IMR-90 (cell line): ENCODE results near the gene THBS1. TPM values are rescaled to one million over a fixed set of nuclear protein-coding genes. Genes with fewer than 3 reads are reported as not detected.

Experiments
- ATAC-seq: fragments of 200-7000 bp; cut with Tn5 transposase; 2 replicates; pipeline ENCODE4 v1.9.1; 2020; ENCODE audit warnings: low read depth, mild to moderate bottlenecking, moderate library complexity
- BruUV-seq: library from RNA; stranded (reverse); fragments of 400-500 nt; replicated peaks from 2 replicates; lab custom pipeline; 2021; lab: Mats Ljungman, UMichigan
- CTCF ChIA-PET: fragments of 300-600 bp; formaldehyde crosslinking; extraction: SDS; loops from one replicate; lab custom pipeline; 2021; ENCODE audit warnings: antibody characterized with exemption; lab: Yijun Ruan, JAX
- POLR2A ChIA-PET: fragments of 300-600 bp; sonication (Branson Sonifier 250); formaldehyde crosslinking; loops from one replicate; lab custom pipeline; 2022; ENCODE audit warnings: antibody characterized with exemption; ENCODE audit not compliant: unreplicated experiment; lab: Charles Lee
- DNase-seq: peaks from one replicate; pipeline ENCODE4 v3.0.0; 2013
- H2AFZ ChIP-seq: replicated peaks from 2 replicates; pipeline ENCODE3; 2013; ENCODE audit warnings: low read length, mild to moderate bottlenecking; ENCODE audit not compliant: poor library complexity
- H2AK5ac ChIP-seq: 2 replicates; pipeline ENCODE4 v1.6.1; 2013; ENCODE audit warnings: low read depth, low read length, inconsistent platforms
- H2AK9ac ChIP-seq: replicated peaks from 2 replicates; pipeline ENCODE3; 2013; ENCODE audit warnings: mild to moderate bottlenecking, low read depth, low read length, moderate library complexity; ENCODE audit not compliant: poor library complexity
- H2BK120ac ChIP-seq: 2 replicates; pipeline ENCODE4 v1.6.1; 2013; ENCODE audit warnings: low read depth, low read length, inconsistent platforms
- H2BK15ac ChIP-seq: 3 replicates; pipeline ENCODE4 v1.6.1; 2013; ENCODE audit warnings: low read depth, low read length, inconsistent platforms
- H2BK20ac ChIP-seq: 2 replicates; pipeline ENCODE4 v1.6.1; 2013; ENCODE audit warnings: low read depth, mild to moderate bottlenecking, inconsistent platforms, low read length, moderate library complexity
- H2BK5ac ChIP-seq: 2 replicates; pipeline ENCODE4 v1.6.1; 2013; ENCODE audit warnings: mild to moderate bottlenecking, low read depth, low read length, inconsistent platforms; ENCODE audit not compliant: poor library complexity, severe bottlenecking
- H3K14ac ChIP-seq: replicated peaks from 2 replicates; pipeline ENCODE4 v1.6.1; 2013; ENCODE audit warnings: low read depth, low read length, inconsistent platforms
- H3K18ac ChIP-seq: 2 replicates; pipeline ENCODE4 v1.6.1; 2013; ENCODE audit warnings: low read depth, low read length, control low read depth
- H3K23ac ChIP-seq: 2 replicates; pipeline ENCODE4 v1.6.1; 2013; ENCODE audit warnings: low read depth, low read length, inconsistent platforms
- H3K27ac ChIP-seq: 2 replicates; pipeline ENCODE4 v1.5.1; 2013; ENCODE audit warnings: mild to moderate bottlenecking, control low read depth, low read length; ENCODE audit not compliant: insufficient read depth
- H3K27me3 ChIP-seq: 2 replicates; pipeline ENCODE4 v1.6.1; 2013; ENCODE audit warnings: low read length; ENCODE audit not compliant: control insufficient read depth, insufficient read depth
- H3K36me3 ChIP-seq: 2 replicates; pipeline ENCODE4 v1.6.1; 2013; ENCODE audit warnings: low read length, mixed read lengths; ENCODE audit not compliant: control insufficient read depth, insufficient read depth
- H3K4ac ChIP-seq: 2 replicates; pipeline ENCODE4 v1.6.1; 2013; ENCODE audit warnings: low read depth, low read length, inconsistent platforms
- H3K4me1 ChIP-seq: 2 replicates; pipeline ENCODE4 v1.6.1; 2013; ENCODE audit warnings: low read length, mixed read lengths; ENCODE audit not compliant: control insufficient read depth, insufficient read depth
- H3K4me2 ChIP-seq: 2 replicates; pipeline ENCODE4 v1.6.1; 2013; ENCODE audit warnings: low read depth, mild to moderate bottlenecking, control low read depth, low read length, moderate library complexity
- H3K4me3 ChIP-seq: 2 replicates; pipeline ENCODE4 v1.5.1; 2013; ENCODE audit warnings: low read depth, mild to moderate bottlenecking, control low read depth, low read length, moderate library complexity; ENCODE audit not compliant: insufficient read depth
- H3K56ac ChIP-seq: 2 replicates; pipeline ENCODE4 v1.6.1; 2013; ENCODE audit warnings: low read length, inconsistent platforms; ENCODE audit not compliant: insufficient read depth; ENCODE audit errors: extremely low read depth
- H3K79me1 ChIP-seq, 2 experiments: 2 replicates each; pipeline ENCODE4 v1.6.1; 2013; ENCODE audit warnings: low read length in 2 of 2, inconsistent platforms in 1 of 2, low read depth in 1 of 2
- H3K9ac ChIP-seq: 2 replicates; pipeline ENCODE4 v1.6.1; 2013; ENCODE audit warnings: low read depth, low read length, control low read depth
- H3K9me1 ChIP-seq: 2 replicates; pipeline ENCODE4 v1.6.1; 2013; ENCODE audit warnings: low read length, inconsistent platforms; ENCODE audit not compliant: insufficient read depth
- H3K9me3 ChIP-seq: 2 replicates; pipeline ENCODE4 v1.6.1; 2013; ENCODE audit warnings: low read length; ENCODE audit not compliant: control insufficient read depth, insufficient read depth
- H4K20me1 ChIP-seq: 2 replicates; pipeline ENCODE4 v1.6.1; 2013; ENCODE audit warnings: low read length, inconsistent platforms; ENCODE audit not compliant: insufficient read depth
- H4K5ac ChIP-seq: 2 replicates; pipeline ENCODE4 v1.6.1; 2013; ENCODE audit warnings: mild to moderate bottlenecking, low read depth, low read length, control low read depth
- H4K8ac ChIP-seq, 2 experiments: 2 replicates each; pipeline ENCODE4 v1.6.1; 2013; ENCODE audit warnings: low read depth in 2 of 2, low read length in 2 of 2, control low read depth in 1 of 2, inconsistent platforms in 1 of 2
- H4K91ac ChIP-seq: 2 replicates; pipeline ENCODE4 v1.6.1; 2013; ENCODE audit warnings: low read depth, low read length, inconsistent platforms; ENCODE audit not compliant: insufficient read depth
- BHLHE40 ChIP-seq: fragments of 150-350 bp; IDR thresholded peaks from 2 replicates; pipeline ENCODE4 v1.6.1; 2016; ENCODE audit warnings: mild to moderate bottlenecking, low read depth, low read length
- CEBPB ChIP-seq: IDR thresholded peaks from 2 replicates; pipeline ENCODE4 v1.6.1; 2012; ENCODE audit warnings: low read depth, low read length, improper control_type of control experiment
- ELK1 ChIP-seq: fragments of 150-350 bp; IDR thresholded peaks from 2 replicates; pipeline ENCODE4 v1.6.1; 2016; ENCODE audit warnings: low read depth, mild to moderate bottlenecking, low read length, moderate library complexity, borderline replicate concordance
- FOS ChIP-seq: fragments of 150-350 bp; IDR thresholded peaks from 2 replicates; pipeline ENCODE4 v1.6.1; 2016; ENCODE audit warnings: low read depth, low read length
- MAFK ChIP-seq: IDR thresholded peaks from 2 replicates; pipeline ENCODE4 v1.6.1; 2012; ENCODE audit warnings: low read depth, low read length, improper control_type of control experiment
- MXI1 ChIP-seq: IDR thresholded peaks from 2 replicates; pipeline ENCODE4 v1.6.1; 2012; ENCODE audit warnings: low read depth, mild to moderate bottlenecking, low read length, moderate library complexity, borderline replicate concordance
- NFE2L2 ChIP-seq: fragments of 150-350 bp; IDR thresholded peaks from 2 replicates; pipeline ENCODE4 v1.6.1; 2016; ENCODE audit warnings: low read depth, mild to moderate bottlenecking, low read length
- POLR2A ChIP-seq: IDR thresholded peaks from 2 replicates; pipeline ENCODE4 v1.6.1; 2012; ENCODE audit warnings: mild to moderate bottlenecking, low read depth, low read length
- RCOR1 ChIP-seq: IDR thresholded peaks from 2 replicates; pipeline ENCODE4 v1.6.1; 2012; ENCODE audit warnings: mild to moderate bottlenecking, low read length, improper control_type of control experiment; ENCODE audit not compliant: insufficient replicate concordance
- RFX5 ChIP-seq: IDR thresholded peaks from 2 replicates; pipeline ENCODE4 v1.8.0; 2012; ENCODE audit warnings: low read depth, mild to moderate bottlenecking, low read length, moderate library complexity
- USF2 ChIP-seq: fragments of 150-350 bp; IDR thresholded peaks from 2 replicates; pipeline ENCODE4 v1.6.1; 2017; ENCODE audit warnings: mild to moderate bottlenecking, antibody characterized with exemption, low read length, low read depth
- WGBS, 2 experiments: methylation state at CpG; one replicate each; pipeline versions ENCODE4 v1.1.5 to v1.1.7; 2013; ENCODE audit warnings: missing lambda C conversion rate in 2 of 2; ENCODE audit not compliant: insufficient read length in 1 of 2; ENCODE audit errors: extremely low coverage in 2 of 2; 5-methylcytosine and 5-hydroxymethylcytosine counted together
- dilution Hi-C: fragments of 300-500 bp; cut with HindIII; formaldehyde crosslinking; loops from one replicate; pipeline ENCODE4 v1.14.3; 2018; ENCODE audit warnings: low sequenced_read_pairs; ENCODE audit not compliant: unreplicated experiment
- in situ Hi-C: fragments of 300-500 bp; cut with MboI; formaldehyde crosslinking; loops from 3 replicates; pipeline ENCODE4 v1.14.3; 2019; ENCODE audit warnings: low sequenced_read_pairs, inconsistent platforms, mixed read lengths
- intact Hi-C: fragments of 100-400 bp; cut with micrococcal nuclease; formaldehyde crosslinking; loops from 2 replicates; pipeline ENCODE4 v1.10.0; 2022
- polyA plus RNA-seq, 3 experiments: library from polyadenylated mRNA; depleted of rRNA; stranded (reverse); fragments of >200 nt; gene quantifications; 2 replicates each; pipeline ENCODE4 v1.2.3, GENCODE V29; 2012; ENCODE audit warnings: low replicate concordance in 1 of 3
- total RNA-seq: library from RNA; depleted of rRNA; stranded (reverse); fragments of >200 nt; gene quantifications from 2 replicates; pipeline ENCODE4 v1.2.3, GENCODE V29; 2012
- TF ChIP-seq, protein P1 (sequence below): conservative IDR thresholded peaks from 2 replicates; pipeline ENCODE4 v1.5.1; 2012; ENCODE audit warnings: mild to moderate bottlenecking, low read depth, low read length, improper control_type of control experiment

Gene THBS1
- total and polyA plus RNA-seq, 2 of the 4 experiments (the other 2 are of a cell fraction): 1,562 to 4,071 TPM

DNA sequence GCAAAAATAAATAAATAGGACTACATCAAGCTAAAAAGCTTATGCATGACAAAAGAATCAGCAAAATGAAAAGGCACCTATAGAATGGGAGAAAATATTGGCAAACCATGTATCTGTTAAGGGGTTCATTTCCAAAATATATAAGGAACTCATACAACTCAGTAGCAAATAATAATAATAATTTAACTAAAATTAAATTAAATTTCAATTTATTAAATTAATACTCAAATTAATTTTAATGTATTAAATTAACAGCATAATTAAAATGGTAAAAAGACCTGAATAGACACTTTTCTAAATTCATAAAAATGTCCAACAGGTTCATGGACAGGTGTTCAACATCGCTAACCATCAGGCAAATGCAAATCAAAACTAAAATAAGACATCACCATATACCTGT lies 34.0 kb upstream of the THBS1 start:
- Histone ChIP-seq H3K4me3 (no peak overlapping the region), H2BK15ac (no peak overlapping the region), H3K79me1 (no peaks in the 10 kb centered on the region), H4K5ac (no peak overlapping the region), H3K9me3 (peaks cover 2% of the 10 kb centered on the region), H3K14ac (no peak overlapping the region), H3K9ac (no peak overlapping the region), H2AK9ac (no peak overlapping the region), H3K4ac (no peak overlapping the region), H3K23ac (no peak overlapping the region), H2BK120ac (no peak overlapping the region), H4K91ac (no peak overlapping the region), H3K36me3 (no peaks in the 10 kb centered on the region), H3K18ac (no peak overlapping the region), H3K27me3 (no peaks in the 10 kb centered on the region), H2BK20ac (no peak overlapping the region), H3K56ac (no peak overlapping the region), H3K4me1 (no peaks in the 10 kb centered on the region), H4K8ac (no peak overlapping the region), H2BK5ac (no peak overlapping the region), H2AK5ac (no peak overlapping the region), H3K27ac (no peak overlapping the region), H3K9me1 (no peaks in the 10 kb centered on the region), H3K4me2 (no peak overlapping the region), H4K20me1 (no peaks in the 10 kb centered on the region), H2AFZ (no peak overlapping the region)
- no CpG with 5 or more reads among the region's 1 CpG for WGBS, 2 experiments
- TF ChIP-seq MXI1: no peak
- TF ChIP-seq, protein P1, sequence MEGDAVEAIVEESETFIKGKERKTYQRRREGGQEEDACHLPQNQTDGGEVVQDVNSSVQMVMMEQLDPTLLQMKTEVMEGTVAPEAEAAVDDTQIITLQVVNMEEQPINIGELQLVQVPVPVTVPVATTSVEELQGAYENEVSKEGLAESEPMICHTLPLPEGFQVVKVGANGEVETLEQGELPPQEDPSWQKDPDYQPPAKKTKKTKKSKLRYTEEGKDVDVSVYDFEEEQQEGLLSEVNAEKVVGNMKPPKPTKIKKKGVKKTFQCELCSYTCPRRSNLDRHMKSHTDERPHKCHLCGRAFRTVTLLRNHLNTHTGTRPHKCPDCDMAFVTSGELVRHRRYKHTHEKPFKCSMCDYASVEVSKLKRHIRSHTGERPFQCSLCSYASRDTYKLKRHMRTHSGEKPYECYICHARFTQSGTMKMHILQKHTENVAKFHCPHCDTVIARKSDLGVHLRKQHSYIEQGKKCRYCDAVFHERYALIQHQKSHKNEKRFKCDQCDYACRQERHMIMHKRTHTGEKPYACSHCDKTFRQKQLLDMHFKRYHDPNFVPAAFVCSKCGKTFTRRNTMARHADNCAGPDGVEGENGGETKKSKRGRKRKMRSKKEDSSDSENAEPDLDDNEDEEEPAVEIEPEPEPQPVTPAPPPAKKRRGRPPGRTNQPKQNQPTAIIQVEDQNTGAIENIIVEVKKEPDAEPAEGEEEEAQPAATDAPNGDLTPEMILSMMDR: no peak
- TF ChIP-seq RFX5: no peak
- TF ChIP-seq ELK1: no peak
- no peak for TF ChIP-seq NFE2L2
- no peak for TF ChIP-seq MAFK
- no peak for TF ChIP-seq CEBPB
- TF ChIP-seq POLR2A: no peak
- TF ChIP-seq RCOR1: no peak
- TF ChIP-seq BHLHE40: no peak
- TF ChIP-seq FOS: no peak
- TF ChIP-seq USF2: no peak
- ChIA-PET POLR2A (no interaction called here), CTCF (no interaction called here)
- in situ Hi-C loops (no loop called here), intact Hi-C loops (no loop called here), dilution Hi-C loops (no loop called here)
- no TSS peak for BruUV-seq
- DNase-seq: no peak
- no peak for ATAC-seq
